Activated CD8-positive, alpha-beta T cell treated with anti-CD3 and anti-CD28 coated beads, Interleukin-2, amount 10 ng/mL, durations not matched to agents 7 days and 5 days (primary cell): ENCODE measurements around the gene MYCN. TPM values are rescaled to one million over a fixed set of nuclear protein-coding genes. Genes with fewer than 3 reads are reported as not detected.

ENCODE experiments used
- ATAC-seq: fragments of 150-1000 bp; cut with Tn5 transposase; one replicate; pipeline ENCODE4 v1.10.0; 2021; ENCODE audit warnings: moderate library complexity
- CTCF ChIA-PET: fragments of 350-600 bp; sonication (Branson Sonifier 250); formaldehyde crosslinking; loops from one replicate; lab custom pipeline; 2021; ENCODE audit warnings: antibody characterized with exemption; lab: Charles Lee
- POLR2A ChIA-PET: fragments of 350-600 bp; sonication (Branson Sonifier 250); formaldehyde crosslinking; loops from one replicate; lab custom pipeline; 2021; ENCODE audit warnings: antibody characterized with exemption; lab: Charles Lee
- DNase-seq: peaks from one replicate; pipeline ENCODE4 v3.0.0-alpha.2; 2020
- H3K27ac Mint-ChIP-seq: one replicate; pipeline ENCODE4 v1.8.0; 2021; ENCODE audit warnings: mild to moderate bottlenecking, mixed read lengths
- H3K27me3 Mint-ChIP-seq: one replicate; pipeline ENCODE4 v1.8.0; 2021; ENCODE audit warnings: low read depth, mixed read lengths
- H3K36me3 Mint-ChIP-seq: one replicate; pipeline ENCODE4 v1.8.0; 2021; ENCODE audit warnings: low read depth, mixed read lengths
- H3K4me1 Mint-ChIP-seq: one replicate; pipeline ENCODE4 v1.8.0; 2021; ENCODE audit warnings: low read depth, mixed read lengths
- H3K4me3 Mint-ChIP-seq: one replicate; pipeline ENCODE4 v1.8.0; 2021; ENCODE audit warnings: mild to moderate bottlenecking, mixed read lengths
- H3K9me3 Mint-ChIP-seq: one replicate; pipeline ENCODE4 v1.8.0; 2022; ENCODE audit warnings: mixed read lengths; ENCODE audit not compliant: insufficient read depth
- total RNA-seq, 2 experiments: library from RNA; stranded (reverse); gene quantifications; one replicate each; pipeline ENCODE4 v1.2.3, GENCODE V29; 2021

Gene MYCN
- total RNA-seq, 2 experiments from 2014 or later = not detected

GRCh38 chr2:15973481-15974401 is 33.4 kb downstream of the MYCN start:
- Mint-ChIP-seq H3K4me1 (no peaks in the 10 kb centered on the region), H3K9me3 (no peaks in the 10 kb centered on the region), H3K27ac (no peak overlapping the region), H3K4me3 (no peak overlapping the region), H3K36me3 (no peaks in the 10 kb centered on the region), H3K27me3 (no peaks in the 10 kb centered on the region)
- ChIA-PET POLR2A (no interaction called here), CTCF (no interaction called here)
- ATAC-seq = no peak
- no peak for DNase-seq

- Mint-ChIP-seq H3K9me3 (no peaks in the 10 kb centered on the region), H3K36me3 (no peaks in the 10 kb centered on the region), H3K27ac (no peak overlapping the region), H3K27me3 (no peaks in the 10 kb centered on the region), H3K4me1 (no peaks in the 10 kb centered on the region), H3K4me3 (no peak overlapping the region)
- ChIA-PET CTCF (no interaction called here), POLR2A (no interaction called here)
- no peak for DNase-seq
- no peak for ATAC-seq
These were observed 34.4 kb downstream of the MYCN start for GRCh38 chr2:15974565-15975260.

- no peak for ATAC-seq
- ChIA-PET POLR2A (no interaction called here), CTCF (no interaction called here)
- DNase-seq = no peak
- Mint-ChIP-seq H3K9me3 (no peaks in the 10 kb centered on the region), H3K36me3 (no peaks in the 10 kb centered on the region), H3K4me1 (no peaks in the 10 kb centered on the region), H3K27ac (no peak overlapping the region), H3K27me3 (no peaks in the 10 kb centered on the region), H3K4me3 (no peak overlapping the region)
These were observed 34.9 kb downstream of the MYCN start for GRCh38 chr2:15975261-15975600.

GRCh38 chr2:15975676-15976075 is 35.3 kb downstream of the MYCN start:
- H3K4me3 Mint-ChIP-seq = no peak overlapping the region
- H3K36me3 Mint-ChIP-seq = no peaks in the 10 kb centered on the region
- no peaks in the 10 kb centered on the region for H3K9me3 Mint-ChIP-seq
- CTCF ChIA-PET = no interaction called here
- no peaks in the 10 kb centered on the region for H3K27me3 Mint-ChIP-seq
- H3K27ac Mint-ChIP-seq = no peak overlapping the region
- no peaks in the 10 kb centered on the region for H3K4me1 Mint-ChIP-seq
- DNase-seq = no peak
- POLR2A ChIA-PET = no interaction called here
- ATAC-seq = no peak

- H3K4me3 Mint-ChIP-seq = no peak overlapping the region
- H3K9me3 Mint-ChIP-seq = no peaks in the 10 kb centered on the region
- POLR2A ChIA-PET = no interaction called here
- CTCF ChIA-PET = no interaction called here
- ATAC-seq = no peak
- no peaks in the 10 kb centered on the region for H3K27me3 Mint-ChIP-seq
- H3K4me1 Mint-ChIP-seq = no peaks in the 10 kb centered on the region
- H3K27ac Mint-ChIP-seq = no peak overlapping the region
- DNase-seq = no peak
- H3K36me3 Mint-ChIP-seq = no peaks in the 10 kb centered on the region
These were observed 36.0 kb downstream of the MYCN start for GRCh38 chr2:15976354-15976753.

GRCh38 chr2:15979051-15979758 is 38.9 kb downstream of the MYCN start:
- H3K36me3 Mint-ChIP-seq = no peaks in the 10 kb centered on the region
- no peak overlapping the region for H3K27ac Mint-ChIP-seq
- CTCF ChIA-PET = no interaction called here
- POLR2A ChIA-PET = no interaction called here
- H3K4me3 Mint-ChIP-seq = no peak overlapping the region
- no peaks in the 10 kb centered on the region for H3K4me1 Mint-ChIP-seq
- no peaks in the 10 kb centered on the region for H3K27me3 Mint-ChIP-seq
- no peak for DNase-seq
- ATAC-seq = no peak
- H3K9me3 Mint-ChIP-seq = no peaks in the 10 kb centered on the region

GRCh38 chr2:15979759-15980604 is 39.6 kb downstream of the MYCN start:
- Mint-ChIP-seq H3K9me3 (no peaks in the 10 kb centered on the region), H3K4me1 (no peaks in the 10 kb centered on the region), H3K36me3 (no peaks in the 10 kb centered on the region), H3K27me3 (no peaks in the 10 kb centered on the region), H3K4me3 (no peak overlapping the region), H3K27ac (no peak overlapping the region)
- ChIA-PET POLR2A (no interaction called here), CTCF (no interaction called here)
- no peak for ATAC-seq
- DNase-seq = no peak

- Mint-ChIP-seq H3K9me3 (no peaks in the 10 kb centered on the region), H3K27me3 (no peaks in the 10 kb centered on the region), H3K36me3 (no peaks in the 10 kb centered on the region), H3K4me3 (no peak overlapping the region), H3K27ac (no peak overlapping the region), H3K4me1 (no peaks in the 10 kb centered on the region)
- DNase-seq (no peak), ATAC-seq (no peak)
- POLR2A ChIA-PET = no interaction called here
- CTCF ChIA-PET = no interaction called here
These were observed 40.3 kb downstream of the MYCN start for GRCh38 chr2:15980605-15981098.

- no peak for ATAC-seq
- ChIA-PET POLR2A (no interaction called here), CTCF (no interaction called here)
- Mint-ChIP-seq H3K4me1 (no peaks in the 10 kb centered on the region), H3K27me3 (no peaks in the 10 kb centered on the region), H3K36me3 (no peaks in the 10 kb centered on the region), H3K27ac (no peak overlapping the region), H3K4me3 (no peak overlapping the region), H3K9me3 (no peaks in the 10 kb centered on the region)
- no peak for DNase-seq
These were observed 41.3 kb downstream of the MYCN start for GRCh38 chr2:15981646-15982045.

GRCh38 chr2:15982285-15983044 is 42.1 kb downstream of the MYCN start:
- H3K27ac Mint-ChIP-seq = no peak overlapping the region
- H3K4me1 Mint-ChIP-seq = no peaks in the 10 kb centered on the region
- CTCF ChIA-PET = no interaction called here
- DNase-seq (no peak), ATAC-seq (no peak)
- H3K9me3 Mint-ChIP-seq = no peaks in the 10 kb centered on the region
- H3K36me3 Mint-ChIP-seq = no peaks in the 10 kb centered on the region
- no peaks in the 10 kb centered on the region for H3K27me3 Mint-ChIP-seq
- POLR2A ChIA-PET = no interaction called here
- H3K4me3 Mint-ChIP-seq = no peak overlapping the region

GRCh38 chr2:15983496-15983895 is 43.1 kb downstream of the MYCN start:
- no peaks in the 10 kb centered on the region for H3K9me3 Mint-ChIP-seq
- ATAC-seq (no peak), DNase-seq (no peak)
- H3K27ac Mint-ChIP-seq = no peak overlapping the region
- H3K4me1 Mint-ChIP-seq = no peaks in the 10 kb centered on the region
- H3K36me3 Mint-ChIP-seq = no peaks in the 10 kb centered on the region
- ChIA-PET POLR2A (no interaction called here), CTCF (no interaction called here)
- no peak overlapping the region for H3K4me3 Mint-ChIP-seq
- no peaks in the 10 kb centered on the region for H3K27me3 Mint-ChIP-seq
